H1 (cell line): ENCODE measurements around the gene LMBR1.

ENCODE experiments used
- ATF2 ChIP-seq: IDR thresholded peaks from 2 replicates; pipeline ENCODE4 v1.6.1; 2012; ENCODE audit warnings: low read length, inconsistent platforms
- CBX5 ChIP-seq: fragments of 300-800, 300-1000 bp; sonication (generic); IDR thresholded peaks from 2 replicates; pipeline ENCODE4 v1.7.1; 2016; ENCODE audit warnings: antibody characterized with exemption, low read length, low read depth
- CEBPB ChIP-seq: IDR thresholded peaks from 2 replicates; pipeline ENCODE4 v1.6.1; 2012; ENCODE audit warnings: low read depth, low read length
- CHD2 ChIP-seq: IDR thresholded peaks from 2 replicates; pipeline ENCODE4 v1.6.1; 2012; ENCODE audit warnings: low read length, improper control_type of control experiment
- CTCF ChIP-seq, 3 experiments: IDR thresholded peaks; 1 replicate in 2 of 3; 2 replicates in 1 of 3; pipeline versions ENCODE4 v1.5.1 to v1.6.1; 2011; ENCODE audit warnings: low read length in 3 of 3, mild to moderate bottlenecking in 3 of 3, inconsistent platforms in 2 of 3, low read depth in 1 of 3, moderate library complexity in 1 of 3; ENCODE audit not compliant: insufficient read depth in 1 of 3; ENCODE audit errors: control extremely low read depth in 1 of 3
- EP300 ChIP-seq, 2 experiments: IDR thresholded peaks; 1 replicate in 1 of 2; 2 replicates in 1 of 2; pipeline ENCODE4 v1.6.1; 2011 to 2012; ENCODE audit warnings: low read depth in 2 of 2, low read length in 2 of 2, mild to moderate bottlenecking in 2 of 2, borderline replicate concordance in 1 of 2, inconsistent platforms in 1 of 2, moderate library complexity in 1 of 2
- EZH2 ChIP-seq: fragments of 200-600 bp; sonication (generic); IDR thresholded peaks from 2 replicates; pipeline ENCODE4 v1.7.1; 2012; ENCODE audit warnings: low read depth, mild to moderate bottlenecking, moderate library complexity, low read length, inconsistent platforms; ENCODE audit not compliant: severe bottlenecking
- JUN ChIP-seq: IDR thresholded peaks from 2 replicates; pipeline ENCODE4 v1.6.1; 2011; ENCODE audit warnings: low read depth, mild to moderate bottlenecking, improper control_type of control experiment, low read length
- JUND ChIP-seq: IDR thresholded peaks from 2 replicates; pipeline ENCODE4 v1.6.1; 2011; ENCODE audit warnings: mild to moderate bottlenecking, improper control_type of control experiment, low read length
- MAFK ChIP-seq: IDR thresholded peaks from 2 replicates; pipeline ENCODE4 v1.6.1; 2012; ENCODE audit warnings: low read depth, mild to moderate bottlenecking, improper control_type of control experiment, low read length
- NANOG ChIP-seq: IDR thresholded peaks from 2 replicates; pipeline ENCODE4 v1.6.1; 2011; ENCODE audit warnings: low read length, low read depth, mild to moderate bottlenecking, inconsistent platforms; ENCODE audit not compliant: insufficient read depth, poor library complexity, severe bottlenecking
- SUZ12 ChIP-seq: fragments of 200-600 bp; sonication (generic); IDR thresholded peaks from 2 replicates; pipeline ENCODE4 v1.6.1; 2012; ENCODE audit warnings: mild to moderate bottlenecking, inconsistent platforms, low read length, moderate library complexity, mixed read lengths
- TAF7 ChIP-seq: optimal IDR thresholded peaks from 2 replicates; pipeline ENCODE3; 2011; ENCODE audit warnings: low read depth, mild to moderate bottlenecking, inconsistent platforms, low read length, moderate library complexity, borderline replicate concordance

- TF ChIP-seq MAFK (no peak), JUN (no peak), CTCF (IDR thresholded peaks at IDR 0.05; ENCODE audit: control extremely low read depth in 1 of 3, insufficient read depth in 1 of 3, low read depth in 1 of 3, low read length in 3 of 3) (no peak), JUND (no peak), ATF2 (no peak), TAF7 (no peak), CEBPB (no peak), NANOG (no peak), SUZ12 (no peak), CBX5 (no peak), CHD2 (no peak), EZH2 (no peak), EP300 (IDR thresholded peaks at IDR 0.05; ENCODE audit: borderline replicate concordance in 1 of 2, low read depth in 2 of 2, low read length in 2 of 2) (no peak)
Observed at GRCh38 chr7:156918635-156919034, 25.7 kb upstream of the LMBR1 start.
